PFSK-1 (cell line): ENCODE data around the gene SRGAP3.

ENCODE experiments used
- POLR2AphosphoS5 ChIP-seq: IDR thresholded peaks from 2 replicates; pipeline ENCODE4 v1.6.1; 2012; ENCODE audit warnings: low read depth, mild to moderate bottlenecking, control low read depth, low read length, moderate library complexity
- SIN3A ChIP-seq: IDR thresholded peaks from 2 replicates; pipeline ENCODE4 v1.6.1; 2012; ENCODE audit warnings: mild to moderate bottlenecking, low read length, moderate library complexity, borderline replicate concordance; ENCODE audit not compliant: insufficient read depth
- TAF1 ChIP-seq: IDR thresholded peaks from 2 replicates; pipeline ENCODE4 v1.6.1; 2012; ENCODE audit warnings: low read length, control low read depth, borderline replicate concordance; ENCODE audit not compliant: insufficient read depth
- TF ChIP-seq, protein P1 (sequence below), 2 experiments: IDR thresholded peaks; 2 replicates each; pipeline versions ENCODE4 v1.6.1 to v1.8.0; 2011 to 2012; ENCODE audit warnings: low read depth in 2 of 2, low read length in 2 of 2, control low read depth in 1 of 2, inconsistent platforms in 1 of 2, mild to moderate bottlenecking in 1 of 2, moderate library complexity in 1 of 2; ENCODE audit not compliant: insufficient read depth in 1 of 2

DNA sequence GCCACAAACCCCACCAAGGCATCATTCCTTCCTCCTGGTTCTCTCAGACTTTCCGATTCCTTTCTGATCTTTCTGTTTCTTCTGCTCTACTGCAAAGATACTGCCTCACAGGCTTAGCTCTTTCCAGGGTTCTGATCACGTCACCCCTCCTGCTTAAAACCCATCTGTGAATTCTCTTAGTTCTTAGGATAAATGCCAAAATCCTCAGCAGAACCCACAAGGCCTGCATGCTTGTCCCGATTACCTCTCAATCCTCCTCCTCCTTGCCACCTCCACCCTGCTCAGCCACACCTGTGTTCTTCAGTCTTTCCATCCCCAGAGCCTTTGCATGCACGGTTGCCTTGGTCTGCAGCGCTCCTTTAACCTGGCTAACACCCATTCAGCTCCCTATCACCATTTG is 84.0 kb downstream of the SRGAP3 start:
- TF ChIP-seq POLR2AphosphoS5 (no peak), TAF1 (no peak), SIN3A (no peak)
- TF ChIP-seq, protein P1, sequence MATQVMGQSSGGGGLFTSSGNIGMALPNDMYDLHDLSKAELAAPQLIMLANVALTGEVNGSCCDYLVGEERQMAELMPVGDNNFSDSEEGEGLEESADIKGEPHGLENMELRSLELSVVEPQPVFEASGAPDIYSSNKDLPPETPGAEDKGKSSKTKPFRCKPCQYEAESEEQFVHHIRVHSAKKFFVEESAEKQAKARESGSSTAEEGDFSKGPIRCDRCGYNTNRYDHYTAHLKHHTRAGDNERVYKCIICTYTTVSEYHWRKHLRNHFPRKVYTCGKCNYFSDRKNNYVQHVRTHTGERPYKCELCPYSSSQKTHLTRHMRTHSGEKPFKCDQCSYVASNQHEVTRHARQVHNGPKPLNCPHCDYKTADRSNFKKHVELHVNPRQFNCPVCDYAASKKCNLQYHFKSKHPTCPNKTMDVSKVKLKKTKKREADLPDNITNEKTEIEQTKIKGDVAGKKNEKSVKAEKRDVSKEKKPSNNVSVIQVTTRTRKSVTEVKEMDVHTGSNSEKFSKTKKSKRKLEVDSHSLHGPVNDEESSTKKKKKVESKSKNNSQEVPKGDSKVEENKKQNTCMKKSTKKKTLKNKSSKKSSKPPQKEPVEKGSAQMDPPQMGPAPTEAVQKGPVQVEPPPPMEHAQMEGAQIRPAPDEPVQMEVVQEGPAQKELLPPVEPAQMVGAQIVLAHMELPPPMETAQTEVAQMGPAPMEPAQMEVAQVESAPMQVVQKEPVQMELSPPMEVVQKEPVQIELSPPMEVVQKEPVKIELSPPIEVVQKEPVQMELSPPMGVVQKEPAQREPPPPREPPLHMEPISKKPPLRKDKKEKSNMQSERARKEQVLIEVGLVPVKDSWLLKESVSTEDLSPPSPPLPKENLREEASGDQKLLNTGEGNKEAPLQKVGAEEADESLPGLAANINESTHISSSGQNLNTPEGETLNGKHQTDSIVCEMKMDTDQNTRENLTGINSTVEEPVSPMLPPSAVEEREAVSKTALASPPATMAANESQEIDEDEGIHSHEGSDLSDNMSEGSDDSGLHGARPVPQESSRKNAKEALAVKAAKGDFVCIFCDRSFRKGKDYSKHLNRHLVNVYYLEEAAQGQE (IDR thresholded peaks at IDR 0.05; ENCODE audit: insufficient read depth in 1 of 2, low read depth in 2 of 2, low read length in 2 of 2), result no peak
